Neural crest cell (in vitro differentiated cells): ENCODE data around the gene TTYH2. TPM values are rescaled to one million over a fixed set of nuclear protein-coding genes. Genes with fewer than 3 reads are reported as not detected.

ENCODE experiments used
- DNase-seq: peaks from one replicate; pipeline ENCODE4 v3.0.0; 2021; ENCODE audit warnings: low read depth, mixed read lengths, low spot score
- H3K27ac Mint-ChIP-seq: one replicate; pipeline ENCODE4 v1.8.0; 2021; ENCODE audit warnings: mild to moderate bottlenecking, mixed read lengths; ENCODE audit not compliant: unreplicated experiment
- H3K27me3 Mint-ChIP-seq: 2 replicates; pipeline ENCODE4 v1.8.0; 2021; ENCODE audit warnings: low read depth, mild to moderate bottlenecking, mixed read lengths
- H3K36me3 Mint-ChIP-seq: 2 replicates; pipeline ENCODE4 v1.8.0; 2021; ENCODE audit warnings: low read depth, mild to moderate bottlenecking, mixed read lengths
- H3K4me1 Mint-ChIP-seq: 2 replicates; pipeline ENCODE4 v1.8.0; 2021; ENCODE audit warnings: mixed read lengths
- H3K4me3 Mint-ChIP-seq: one replicate; pipeline ENCODE4 v1.8.0; 2021; ENCODE audit warnings: mild to moderate bottlenecking, mixed read lengths
- H3K9me3 Mint-ChIP-seq: 2 replicates; pipeline ENCODE4 v1.8.0; 2021; ENCODE audit warnings: mixed read lengths
- CTCF ChIP-seq: fragments of 200-600 bp; sonication (generic); conservative IDR thresholded peaks from 2 replicates; pipeline ENCODE4 v1.5.0; 2021; ENCODE audit warnings: antibody characterized with exemption, mild to moderate bottlenecking
- total RNA-seq: library from RNA; stranded (reverse); gene quantifications from 2 replicates; pipeline ENCODE4 v1.2.1, GENCODE V29; 2021

The TTYH2 gene
- total RNA-seq, 1 donor from 2014 or later = 3.0 TPM

GRCh38 chr17:74217037-74217730 is 3.8 kb downstream of the TTYH2 start:
- Mint-ChIP-seq H3K27ac (no peak overlapping the region), H3K9me3 (no peaks in the 10 kb centered on the region), H3K36me3 (peaks cover 5% of the 10 kb centered on the region), H3K27me3 (peaks cover 44% of the 10 kb centered on the region), H3K4me1 (peaks cover 27% of the 10 kb centered on the region), H3K4me3 (no peak overlapping the region)
- no peak for TF ChIP-seq CTCF
- DNase-seq = no peak

- no peaks in the 10 kb centered on the region for H3K9me3 Mint-ChIP-seq
- no peak overlapping the region for H3K4me3 Mint-ChIP-seq
- H3K36me3 Mint-ChIP-seq = peaks cover 3% of the 10 kb centered on the region
- no peak for TF ChIP-seq CTCF
- H3K27ac Mint-ChIP-seq = no peak overlapping the region
- peaks cover 37% of the 10 kb centered on the region for H3K27me3 Mint-ChIP-seq
- H3K4me1 Mint-ChIP-seq = peaks cover 23% of the 10 kb centered on the region
- no peak for DNase-seq
Observed at GRCh38 chr17:74217888-74218287, 4.5 kb downstream of the TTYH2 start.

GRCh38 chr17:74218436-74218835 is 5.1 kb downstream of the TTYH2 start:
- peak overlapping the region; percentile 9 for H3K27ac Mint-ChIP-seq
- H3K9me3 Mint-ChIP-seq = no peaks in the 10 kb centered on the region
- no peak overlapping the region for H3K4me3 Mint-ChIP-seq
- H3K27me3 Mint-ChIP-seq = peaks cover 32% of the 10 kb centered on the region
- H3K36me3 Mint-ChIP-seq = no peaks in the 10 kb centered on the region
- DNase-seq = no peak
- peaks cover 18% of the 10 kb centered on the region for H3K4me1 Mint-ChIP-seq
- no peak for TF ChIP-seq CTCF

GRCh38 chr17:74219576-74220133 is 6.3 kb downstream of the TTYH2 start:
- Mint-ChIP-seq H3K4me1 (peaks cover 11% of the 10 kb centered on the region), H3K9me3 (no peaks in the 10 kb centered on the region), H3K27ac (no peak overlapping the region), H3K27me3 (peaks cover 19% of the 10 kb centered on the region), H3K4me3 (no peak overlapping the region), H3K36me3 (no peaks in the 10 kb centered on the region)
- DNase-seq = no peak
- no peak for TF ChIP-seq CTCF

- Mint-ChIP-seq H3K4me3 (no peak overlapping the region), H3K9me3 (no peaks in the 10 kb centered on the region), H3K27ac (no peak overlapping the region), H3K27me3 (peaks cover 14% of the 10 kb centered on the region), H3K4me1 (peaks cover 8% of the 10 kb centered on the region), H3K36me3 (no peaks in the 10 kb centered on the region)
- DNase-seq = no peak
- no peak for TF ChIP-seq CTCF
Observed at GRCh38 chr17:74220219-74220618, 6.8 kb downstream of the TTYH2 start.
